Endothelial cell of umbilical vein (primary cell): ENCODE measurements around the gene DRC7. TPM values are rescaled to one million over a fixed set of nuclear protein-coding genes. Genes with fewer than 3 reads are reported as not detected.

Source experiments
- BruUV-seq: library from RNA; stranded (reverse); fragments of 400-500 nt; replicated peaks from 2 replicates; lab custom pipeline; 2021; lab: Mats Ljungman, UMichigan
- CTCF ChIA-PET: fragments of 300-600, 350-600 bp; sonication (Branson Sonifier 250); formaldehyde crosslinking; loops from one replicate; lab custom pipeline; 2021; ENCODE audit warnings: antibody characterized with exemption, inconsistent platforms; lab: Charles Lee
- POLR2A ChIA-PET: fragments of 300-600, 350-600 bp; sonication (Branson Sonifier 250); formaldehyde crosslinking; loops from one replicate; lab custom pipeline; 2021; ENCODE audit warnings: antibody characterized with exemption, inconsistent platforms; lab: Charles Lee
- DNase-seq: peaks from one replicate; pipeline ENCODE4 v3.0.0-alpha.2; 2011; ENCODE audit warnings: low read depth, low spot score
- FAIRE-seq: peaks from 2 replicates; lab custom pipeline; 2011; peaks lifted over from hg19 to GRCh38; lab: Jason Lieb, UNC
- H2AFZ ChIP-seq: 2 replicates; pipeline ENCODE4 v1.6.0; 2012; ENCODE audit warnings: low read depth, low read length, control low read depth, inconsistent platforms
- H3K27ac ChIP-seq: 2 replicates; pipeline ENCODE4 v1.5.1; 2011; ENCODE audit warnings: low read depth, mild to moderate bottlenecking, control low read depth, low read length, moderate library complexity; ENCODE audit not compliant: insufficient read depth
- H3K27me3 ChIP-seq, 2 experiments: 2 replicates each; pipeline versions ENCODE4 v1.6.0 to v1.6.1; 2011; ENCODE audit warnings: low read length in 2 of 2, mixed read lengths in 1 of 2; ENCODE audit not compliant: control insufficient read depth in 2 of 2, insufficient read depth in 2 of 2
- H3K36me3 ChIP-seq, 2 experiments: 2 replicates in 1 of 2; 3 replicates in 1 of 2; pipeline ENCODE4 v1.5.1; 2011; ENCODE audit warnings: low read length in 2 of 2, mild to moderate bottlenecking in 1 of 2, moderate library complexity in 1 of 2; ENCODE audit not compliant: control insufficient read depth in 2 of 2, insufficient read depth in 2 of 2; ENCODE audit errors: extremely low read depth in 1 of 2
- H3K4me1 ChIP-seq: 3 replicates; pipeline ENCODE4 v1.5.1; 2011; ENCODE audit warnings: mild to moderate bottlenecking, low read length; ENCODE audit not compliant: control insufficient read depth, insufficient read depth; ENCODE audit errors: extremely low read depth
- H3K4me2 ChIP-seq: 2 replicates; pipeline ENCODE4 v1.6.1; 2011; ENCODE audit warnings: low read length, control low read depth, mixed read lengths; ENCODE audit not compliant: insufficient read depth
- H3K4me3 ChIP-seq, 3 experiments: fragments of 200-600 bp in 1 of 3; sonication (generic), shearing (Covaris generic) in 1 of 3; replicated peaks in 1 of 3; 2 replicates each; pipeline ENCODE4 v1.5.1; 2011 to 2016; ENCODE audit warnings: control low read depth in 3 of 3, low read length in 3 of 3, mild to moderate bottlenecking in 2 of 3, inconsistent platforms in 1 of 3, low read depth in 1 of 3, moderate library complexity in 1 of 3; ENCODE audit not compliant: insufficient read depth in 1 of 3
- H3K79me2 ChIP-seq: 2 replicates; pipeline ENCODE4 v1.6.0; 2012; ENCODE audit warnings: low read length, inconsistent platforms; ENCODE audit not compliant: control insufficient read depth, insufficient read depth
- H3K9ac ChIP-seq: replicated peaks from 2 replicates; pipeline ENCODE3; 2011; ENCODE audit warnings: low read length, control low read depth; ENCODE audit not compliant: insufficient read depth; ENCODE audit errors: extremely low read depth
- H3K9me1 ChIP-seq: replicated peaks from 3 replicates; pipeline ENCODE4 v1.6.0; 2011; ENCODE audit warnings: mild to moderate bottlenecking, low read length; ENCODE audit not compliant: control insufficient read depth, insufficient read depth; ENCODE audit errors: extremely low read depth
- H3K9me3 ChIP-seq: replicated peaks from 2 replicates; pipeline ENCODE4 v1.5.1; 2012; ENCODE audit warnings: low read length, inconsistent platforms; ENCODE audit not compliant: control insufficient read depth, insufficient read depth
- H4K20me1 ChIP-seq: replicated peaks from 2 replicates; pipeline ENCODE3; 2011; ENCODE audit warnings: mild to moderate bottlenecking, low read length; ENCODE audit not compliant: control insufficient read depth, insufficient read depth; ENCODE audit errors: extremely low read depth
- EZH2 ChIP-seq: IDR thresholded peaks from 2 replicates; pipeline ENCODE4 v1.6.1; 2012; ENCODE audit warnings: borderline replicate concordance, low read depth, mild to moderate bottlenecking, moderate library complexity, low read length, inconsistent platforms; ENCODE audit not compliant: severe bottlenecking
- FOS ChIP-seq: IDR thresholded peaks from 2 replicates; pipeline ENCODE4 v1.6.1; 2011; ENCODE audit warnings: mild to moderate bottlenecking, low read length, moderate library complexity, borderline replicate concordance; ENCODE audit not compliant: insufficient read depth
- GATA2 ChIP-seq: IDR thresholded peaks from 2 replicates; pipeline ENCODE4 v1.7.0; 2011; ENCODE audit warnings: low read depth, mild to moderate bottlenecking, moderate library complexity, mixed read lengths, low read length; ENCODE audit not compliant: insufficient read length, insufficient read depth
- JUN ChIP-seq: IDR thresholded peaks from 2 replicates; pipeline ENCODE4 v1.6.1; 2011; ENCODE audit warnings: borderline replicate concordance, low read depth; ENCODE audit not compliant: insufficient read length, insufficient read depth
- MYC ChIP-seq: IDR thresholded peaks from one replicate; pipeline ENCODE4 v1.6.1; 2011; ENCODE audit warnings: mild to moderate bottlenecking, low read depth, low read length
- POLR2A ChIP-seq: IDR thresholded peaks from 2 replicates; pipeline ENCODE4 v1.6.1; 2012; ENCODE audit warnings: low read depth, mild to moderate bottlenecking, control low read depth, low read length
- POLR2AphosphoS5 ChIP-seq: IDR thresholded peaks from 2 replicates; pipeline ENCODE4 v1.6.1; 2012; ENCODE audit warnings: low read depth, mild to moderate bottlenecking, control low read depth, low read length, moderate library complexity; ENCODE audit not compliant: insufficient read depth
- dilution Hi-C: fragments of 300-500 bp; cut with MboI; formaldehyde crosslinking; loops from one replicate; pipeline ENCODE4 v1.15.0; 2019; ENCODE audit warnings: low sequenced_read_pairs; ENCODE audit not compliant: extremely low pct_ligation_motif_present
- intact Hi-C: fragments of 100-400 bp; cut with micrococcal nuclease; formaldehyde crosslinking; loops from one replicate; pipeline ENCODE4 v1.10.0; 2022
- polyA plus RNA-seq, 4 experiments: library from polyadenylated mRNA; depleted of rRNA in 3 of 4; stranded (reverse) in 3 of 4; unstranded in 1 of 4; fragments of >200 nt; gene quantifications; 2 replicates each; pipeline versions ENCODE4 v1.2.1 to v1.2.3, GENCODE V29; 2011 to 2012; ENCODE audit warnings: missing spikeins in 1 of 4
- total RNA-seq: library from RNA; stranded (reverse); gene quantifications from 2 replicates; pipeline ENCODE4 v1.2.3, GENCODE V29; 2021
- TF ChIP-seq, protein P1 (sequence below): IDR thresholded peaks from 2 replicates; pipeline ENCODE4 v1.6.1; 2011; ENCODE audit not compliant: insufficient read depth, insufficient read length
- TF ChIP-seq, protein P2 (sequence below), 2 donors: IDR thresholded peaks; 1 replicate in 1 of 2; 2 replicates in 1 of 2; pipeline ENCODE4 v1.5.1; 2011; ENCODE audit warnings: low read length in 2 of 2, mild to moderate bottlenecking in 2 of 2, moderate library complexity in 2 of 2, control low read depth in 1 of 2, inconsistent platforms in 1 of 2, low read depth in 1 of 2; ENCODE audit not compliant: insufficient read depth in 1 of 2; ENCODE audit errors: extremely low read depth in 1 of 2

The DRC7 gene
- total and polyA plus RNA-seq, 2 donors (not counting 3 experiments of a cell fraction or from before 2014, with no cell fraction given): 0.13 to 0.77 TPM

DNA sequence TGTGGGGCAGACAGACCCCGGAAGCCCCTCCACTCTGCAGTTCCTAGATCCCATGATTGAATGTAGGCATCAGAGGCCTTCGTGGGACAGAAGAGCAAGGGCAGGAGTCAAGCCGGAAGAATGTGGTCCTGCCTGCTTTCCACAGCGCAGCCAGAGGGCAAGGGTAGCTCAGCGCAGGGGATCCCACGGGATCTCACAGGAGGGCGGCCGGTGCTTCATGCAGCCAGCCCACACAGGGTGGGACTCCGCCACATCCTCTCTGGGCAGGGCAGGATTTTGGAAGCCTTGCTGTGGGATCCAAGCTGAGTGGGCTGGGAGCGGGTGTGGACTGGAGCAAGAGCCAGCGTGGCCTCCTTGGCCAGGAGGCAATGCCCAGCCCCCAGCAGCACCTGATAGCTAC lies 54.0 kb downstream of the DRC7 start:
- dilution Hi-C loops (no loop called here), intact Hi-C loops (no loop called here)
- H3K9me1 ChIP-seq: no peaks in the 10 kb centered on the region
- no TSS peak for BruUV-seq
- no peaks in the 10 kb centered on the region for H4K20me1 ChIP-seq
- DNase-seq (no peak), FAIRE-seq (no peak)
- H3K79me2 ChIP-seq: no peaks in the 10 kb centered on the region
- no peak overlapping the region for H2AFZ ChIP-seq
- H3K4me2 ChIP-seq: no peak overlapping the region
- POLR2A ChIA-PET: no interaction called here
- H3K9ac ChIP-seq: no peak overlapping the region
- no peaks in the 10 kb centered on the region for H3K9me3 ChIP-seq
- peaks cover 0 to 7% of the 10 kb centered on the region in 2 experiments for H3K36me3 ChIP-seq
- CTCF ChIA-PET: interaction anchor here (0.7 to 1.7 kb wide), 3 partner anchors 9 to 26 kb away, joined by 3 to 7 read pairs (median 3); no protein-coding TSS in a partner anchor
- no peak overlapping the region for H3K4me3 ChIP-seq
- no peaks in the 10 kb centered on the region for H3K4me1 ChIP-seq
- no peak for TF ChIP-seq EZH2
- no peak for TF ChIP-seq FOS
- TF ChIP-seq GATA2: no peak
- TF ChIP-seq, protein P1, sequence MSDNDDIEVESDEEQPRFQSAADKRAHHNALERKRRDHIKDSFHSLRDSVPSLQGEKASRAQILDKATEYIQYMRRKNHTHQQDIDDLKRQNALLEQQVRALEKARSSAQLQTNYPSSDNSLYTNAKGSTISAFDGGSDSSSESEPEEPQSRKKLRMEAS: no peak
- no peak for TF ChIP-seq POLR2AphosphoS5
- no peaks in the 10 kb centered on the region for H3K27me3 ChIP-seq
- no peak overlapping the region for H3K27ac ChIP-seq

DNA sequence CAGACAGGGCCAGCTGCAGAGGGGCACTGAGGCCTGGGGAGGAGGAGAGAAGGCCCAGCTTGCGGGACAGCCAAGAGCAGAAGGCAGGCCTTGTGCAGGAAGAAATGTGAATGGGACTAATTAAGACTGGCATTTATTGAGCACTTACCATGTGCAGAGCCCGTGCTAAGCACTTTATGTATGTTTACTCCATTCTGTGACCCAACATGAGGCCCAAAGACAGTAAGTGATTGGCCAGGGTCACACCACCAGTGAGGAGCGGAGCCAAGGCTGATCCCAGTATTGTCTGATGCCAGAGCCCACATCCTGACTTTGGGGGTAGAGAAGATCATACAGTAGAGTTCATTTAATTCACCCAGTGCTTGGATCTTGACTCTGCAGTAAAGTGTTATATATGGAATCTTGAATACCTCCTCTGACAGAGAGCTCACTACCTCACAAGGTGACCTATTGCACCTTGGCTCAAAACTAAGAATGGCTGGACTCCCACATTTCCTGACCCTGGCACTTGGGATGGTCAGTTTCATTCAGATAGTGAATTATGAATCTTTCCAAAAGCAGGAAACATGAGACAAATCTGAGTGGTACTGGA lies 54.6 kb downstream of the DRC7 start:
- intact Hi-C loops (no loop called here), dilution Hi-C loops (no loop called here)
- Histone ChIP-seq H3K4me3 (no peak overlapping the region), H3K4me1 (no peaks in the 10 kb centered on the region), H4K20me1 (no peaks in the 10 kb centered on the region), H3K9me1 (no peaks in the 10 kb centered on the region), H3K9ac (no peak overlapping the region), H3K9me3 (no peaks in the 10 kb centered on the region), H3K27me3 (no peaks in the 10 kb centered on the region), H3K27ac (no peak overlapping the region), H3K4me2 (no peak overlapping the region), H2AFZ (no peak overlapping the region), H3K36me3 (peaks cover 0 to 7% of the 10 kb centered on the region in 2 experiments), H3K79me2 (no peaks in the 10 kb centered on the region)
- TF ChIP-seq FOS (no peak), POLR2AphosphoS5 (no peak), MYC (no peak), EZH2 (no peak), JUN (no peak), POLR2A (no peak)
- TF ChIP-seq, protein P2, sequence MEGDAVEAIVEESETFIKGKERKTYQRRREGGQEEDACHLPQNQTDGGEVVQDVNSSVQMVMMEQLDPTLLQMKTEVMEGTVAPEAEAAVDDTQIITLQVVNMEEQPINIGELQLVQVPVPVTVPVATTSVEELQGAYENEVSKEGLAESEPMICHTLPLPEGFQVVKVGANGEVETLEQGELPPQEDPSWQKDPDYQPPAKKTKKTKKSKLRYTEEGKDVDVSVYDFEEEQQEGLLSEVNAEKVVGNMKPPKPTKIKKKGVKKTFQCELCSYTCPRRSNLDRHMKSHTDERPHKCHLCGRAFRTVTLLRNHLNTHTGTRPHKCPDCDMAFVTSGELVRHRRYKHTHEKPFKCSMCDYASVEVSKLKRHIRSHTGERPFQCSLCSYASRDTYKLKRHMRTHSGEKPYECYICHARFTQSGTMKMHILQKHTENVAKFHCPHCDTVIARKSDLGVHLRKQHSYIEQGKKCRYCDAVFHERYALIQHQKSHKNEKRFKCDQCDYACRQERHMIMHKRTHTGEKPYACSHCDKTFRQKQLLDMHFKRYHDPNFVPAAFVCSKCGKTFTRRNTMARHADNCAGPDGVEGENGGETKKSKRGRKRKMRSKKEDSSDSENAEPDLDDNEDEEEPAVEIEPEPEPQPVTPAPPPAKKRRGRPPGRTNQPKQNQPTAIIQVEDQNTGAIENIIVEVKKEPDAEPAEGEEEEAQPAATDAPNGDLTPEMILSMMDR (IDR thresholded peaks at IDR 0.05; ENCODE audit: extremely low read depth in 1 of 2, insufficient read depth in 1 of 2, low read depth in 1 of 2, low read length in 2 of 2): no peak
- TF ChIP-seq, protein P1: no peak
- ChIA-PET CTCF (interaction anchor here (0.7 to 1.7 kb wide), 2 partner anchors 8 to 13 kb away, joined by 3 to 7 read pairs; no protein-coding TSS in a partner anchor), POLR2A (no interaction called here)
- BruUV-seq: no TSS peak
- FAIRE-seq: no peak
- no peak for DNase-seq
